ENCODE measurements around the gene THAP8.
A peak's percentile ranks its signal among the peaks of the same experiment; 100 is the strongest.
"Not testable (repeated sequence)": the region's sequence is repeated elsewhere in the genome, so short reads cannot be mapped to it uniquely, and the experiment has no call there.

Gene THAP8

GRCh38 chr19:36067681-36068080, 13.6 kb upstream of the THAP8 start:
- no peak for DNase-seq

GRCh38 chr19:36064826-36065225, 10.7 kb upstream of the THAP8 start:
- no peak for DNase-seq

GRCh38 chr19:36061367-36061766, 7.3 kb upstream of the THAP8 start:
- no peak for DNase-seq

- DNase-seq: no peak
These were observed 6.3 kb upstream of the THAP8 start for GRCh38 chr19:36060430-36060829.

- no peak for DNase-seq
These were observed 5.3 kb upstream of the THAP8 start for GRCh38 chr19:36059180-36059910.

- DNase-seq: no peak
These were observed 4.5 kb upstream of the THAP8 start for GRCh38 chr19:36058481-36059179.

- DNase-seq: peak; percentile 92
These were observed 925 bp upstream of the THAP8 start, which contains the start of gene WDR62 for GRCh38 chr19:36054733-36055686. TSS of gene WDR62 (plus strand) at chr19:36054897. CDS start at chr19:36054972, 75 bp downstream.

GRCh38 chr19:36051637-36052036, 2.4 kb downstream of the THAP8 start:
- DNase-seq: no peak

- DNase-seq: no peak
These were observed 2.8 kb downstream of the THAP8 start for GRCh38 chr19:36051236-36051635.

GRCh38 chr19:36049080-36049698, 4.9 kb downstream of the THAP8 start:
- no peak for DNase-seq

GRCh38 chr19:36047835-36048234, 6.2 kb downstream of the THAP8 start:
- DNase-seq: no peak

- DNase-seq: no peak
These were observed 7.5 kb downstream of the THAP8 start for GRCh38 chr19:36046443-36047050.

GRCh38 chr19:36043952-36044351, 10.1 kb downstream of the THAP8 start:
- DNase-seq: no peak

- DNase-seq: no peak
These were observed 12.3 kb downstream of the THAP8 start for GRCh38 chr19:36041831-36042230.

GRCh38 chr19:36041092-36041491, 13.0 kb downstream of the THAP8 start:
- DNase-seq: not testable (repeated sequence)

- no peak for DNase-seq
These were observed 13.6 kb downstream of the THAP8 start for GRCh38 chr19:36040495-36040894.

- DNase-seq: peak; percentile 27
These were observed 21.6 kb downstream of the THAP8 start, which contains the start of gene CLIP3 for GRCh38 chr19:36032251-36033104. TSS of gene CLIP3 (minus strand) at chr19:36032873. CDS start at chr19:36032357, 516 bp downstream.

GRCh38 chr19:36031308-36031707, 22.8 kb downstream of the THAP8 start:
- DNase-seq: no peak

GRCh38 chr19:36030264-36031148, 23.6 kb downstream of the THAP8 start:
- no peak for DNase-seq
